Liver (tissue), 9 donors: ENCODE data around the gene TXNDC17. TPM values are rescaled to one million over a fixed set of nuclear protein-coding genes. Genes with fewer than 3 reads are reported as not detected.

Source experiments
- DNase-seq: peaks from one replicate; pipeline ENCODE4 v3.0.0-alpha.2; 2017; ENCODE audit warnings: low spot score
- H3K27ac ChIP-seq, 2 donors: one replicate each; pipeline ENCODE4 v1.7.0; 2013; ENCODE audit warnings: inconsistent platforms in 2 of 2, low read length in 2 of 2, control low read depth in 1 of 2, low read depth in 1 of 2, mild to moderate bottlenecking in 1 of 2
- H3K27me3 ChIP-seq, 4 donors: one replicate each; pipeline versions ENCODE4 v1.6.1 to v1.7.0; 2013; ENCODE audit warnings: low read length in 3 of 4, inconsistent platforms in 1 of 4, mild to moderate bottlenecking in 1 of 4, moderate library complexity in 1 of 4; ENCODE audit not compliant: control insufficient read depth in 4 of 4, insufficient read depth in 4 of 4
- H3K36me3 ChIP-seq, 4 donors: one replicate each; pipeline versions ENCODE4 v1.6.1 to v1.7.0; 2013; ENCODE audit warnings: low read length in 3 of 4, mild to moderate bottlenecking in 3 of 4, low read depth in 1 of 4, moderate library complexity in 1 of 4; ENCODE audit not compliant: control insufficient read depth in 4 of 4, insufficient read depth in 3 of 4
- H3K4me1 ChIP-seq, 4 donors: one replicate each; pipeline versions ENCODE4 v1.6.1 to v1.7.0; 2013; ENCODE audit warnings: low read length in 3 of 4, mild to moderate bottlenecking in 3 of 4, moderate library complexity in 1 of 4; ENCODE audit not compliant: control insufficient read depth in 4 of 4, insufficient read depth in 4 of 4
- H3K4me3 ChIP-seq, 3 donors: one replicate each; pipeline versions ENCODE4 v1.6.1 to v1.7.0; 2013; ENCODE audit warnings: low read length in 3 of 3, control low read depth in 1 of 3, low read depth in 1 of 3, mild to moderate bottlenecking in 1 of 3
- H3K9ac ChIP-seq, 2 donors: one replicate each; pipeline ENCODE4 v1.7.0; 2013; ENCODE audit warnings: low read length in 2 of 2, mild to moderate bottlenecking in 2 of 2, moderate library complexity in 2 of 2, control low read depth in 1 of 2, low read depth in 1 of 2
- H3K9me3 ChIP-seq, 4 donors: one replicate each; pipeline versions ENCODE4 v1.6.1 to v1.7.0; 2013; ENCODE audit warnings: low read length in 3 of 4; ENCODE audit not compliant: control insufficient read depth in 4 of 4
- ATF3 ChIP-seq: IDR thresholded peaks from 2 replicates; pipeline ENCODE4 v1.6.1; 2016; ENCODE audit warnings: antibody characterized with exemption
- CTCF ChIP-seq: fragments of 150-350 bp; IDR thresholded peaks from 2 replicates; pipeline ENCODE4 v1.5.1; 2017; ENCODE audit warnings: improper control_type of control experiment, low read depth, low read length; ENCODE audit not compliant: missing input control
- EGR1 ChIP-seq, 2 donors: IDR thresholded peaks; 2 replicates each; pipeline ENCODE4 v1.6.1; 2016 to 2018; ENCODE audit warnings: antibody characterized with exemption in 2 of 2, low read depth in 2 of 2
- FOXA1 ChIP-seq: IDR thresholded peaks from 2 replicates; pipeline ENCODE4 v1.6.1; 2016; ENCODE audit warnings: antibody characterized with exemption
- FOXA2 ChIP-seq: IDR thresholded peaks from 2 replicates; pipeline ENCODE4 v1.6.1; 2016; ENCODE audit warnings: antibody characterized with exemption
- GABPA ChIP-seq, 2 donors: IDR thresholded peaks in 1 of 2; conservative IDR thresholded peaks in 1 of 2; 2 replicates each; pipeline ENCODE4 v1.6.1; 2016; ENCODE audit warnings: antibody characterized with exemption in 2 of 2, mild to moderate bottlenecking in 1 of 2, moderate library complexity in 1 of 2
- HNF4A ChIP-seq, 2 donors: conservative IDR thresholded peaks; 2 replicates each; pipeline ENCODE4 v1.6.1; 2016; ENCODE audit warnings: antibody characterized with exemption in 2 of 2, mild to moderate bottlenecking in 2 of 2
- HNF4G ChIP-seq: IDR thresholded peaks from 2 replicates; pipeline ENCODE4 v1.6.1; 2016; ENCODE audit warnings: antibody characterized with exemption
- JUND ChIP-seq, 2 donors: IDR thresholded peaks; 2 replicates each; pipeline ENCODE4 v1.6.1; 2016; ENCODE audit warnings: antibody characterized with exemption in 2 of 2
- NR2F2 ChIP-seq: IDR thresholded peaks from 2 replicates; pipeline ENCODE4 v1.6.1; 2016; ENCODE audit warnings: antibody characterized with exemption
- RAD21 ChIP-seq, 2 donors: IDR thresholded peaks; 2 replicates each; pipeline ENCODE4 v1.6.1; 2016; ENCODE audit warnings: antibody characterized with exemption in 2 of 2, mild to moderate bottlenecking in 2 of 2
- RXRA ChIP-seq, 2 donors: IDR thresholded peaks; 2 replicates each; pipeline ENCODE4 v1.6.1; 2017 to 2018; ENCODE audit warnings: antibody characterized with exemption in 2 of 2, mild to moderate bottlenecking in 1 of 2
- SP1 ChIP-seq: IDR thresholded peaks from 2 replicates; pipeline ENCODE4 v1.6.1; 2018; ENCODE audit warnings: antibody characterized with exemption, mild to moderate bottlenecking
- TAF1 ChIP-seq: conservative IDR thresholded peaks from 2 replicates; pipeline ENCODE4 v1.6.1; 2016; ENCODE audit warnings: antibody characterized with exemption, mild to moderate bottlenecking
- YY1 ChIP-seq: IDR thresholded peaks from 2 replicates; pipeline ENCODE4 v1.6.1; 2016; ENCODE audit warnings: antibody characterized with exemption, mild to moderate bottlenecking
- WGBS: extraction: QIAGEN DNeasy Blood & Tissue Kit; methylation state at CpG from one replicate; pipeline ENCODE4 v1.1.7; 2013; 5-methylcytosine and 5-hydroxymethylcytosine counted together
- polyA plus RNA-seq, 2 donors: library from polyadenylated mRNA; stranded (reverse) in 1 of 2; unstranded in 1 of 2; fragments of 200-250 nt in 1 of 2; fragments of >200 nt in 1 of 2; fragmentation: Nextera tagmentation in 1 of 2; extraction: Ambion mirVana in 1 of 2; gene quantifications; one replicate each; pipeline versions ENCODE4 v1.2.1 to v1.2.3, GENCODE V29; 2013 to 2015
- total RNA-seq, 2 donors: library from RNA; depleted of rRNA; stranded (reverse); fragments of >200 nt; gene quantifications; one replicate each; pipeline ENCODE4 v1.2.3, GENCODE V29; 2014
- TF ChIP-seq, protein P1 (sequence below): IDR thresholded peaks from 2 replicates; pipeline ENCODE4 v1.6.1; 2016; ENCODE audit warnings: antibody characterized with exemption
- TF ChIP-seq, protein P2 (sequence below): IDR thresholded peaks from 2 replicates; pipeline ENCODE4 v1.6.1; 2016; ENCODE audit warnings: antibody characterized with exemption
- TF ChIP-seq, protein P3 (sequence below): IDR thresholded peaks from 2 replicates; pipeline ENCODE4 v1.6.1; 2016; ENCODE audit warnings: antibody characterized with exemption, mild to moderate bottlenecking
- donor health status: healthy.
- donor health status: healthy.
- donor health status: healthy.
- donor health status: healthy.
- donor health status: healthy.

TXNDC17 gene
- total and polyA plus RNA-seq, 4 donors: 32.9 to 329 (median 99.6) TPM

DNA sequence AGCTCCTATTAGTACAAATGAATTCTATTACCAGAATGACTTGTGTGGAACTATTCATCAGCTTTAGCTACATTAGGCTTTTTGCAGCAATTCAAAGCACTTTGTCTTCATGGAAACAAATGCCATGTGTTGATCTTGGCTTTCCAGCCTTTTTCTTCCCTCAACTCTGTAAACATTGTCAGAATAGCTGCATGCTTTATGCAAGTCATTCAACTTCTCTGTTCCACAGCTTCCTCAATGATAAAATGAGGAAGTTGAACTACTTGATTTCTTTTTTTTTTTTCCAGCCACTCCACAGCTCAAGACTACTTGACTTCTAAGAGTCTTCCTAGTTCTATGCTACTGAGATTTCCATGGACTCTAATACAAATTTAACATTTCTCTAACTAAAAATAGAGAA, 41.5 kb upstream of the TXNDC17 start:
- no peaks in the 10 kb centered on the region for H3K27me3 ChIP-seq
- peaks cover 2 to 10% (median 6%) of the 10 kb centered on the region in 4 donors for H3K4me1 ChIP-seq
- no peaks in the 10 kb centered on the region for H3K9me3 ChIP-seq
- no peak overlapping the region for H3K9ac ChIP-seq
- no peak for DNase-seq
- no peak overlapping the region for H3K27ac ChIP-seq
- H3K36me3 ChIP-seq: peaks cover 0 to 14% (median 8%) of the 10 kb centered on the region in 4 donors
- TF ChIP-seq FOXA1: no peak
- no peak for TF ChIP-seq GABPA (IDR thresholded peaks at IDR 0.05 in 1 of 2, conservative IDR thresholded peaks at IDR 0.05 in 1 of 2)
- TF ChIP-seq HNF4A (conservative IDR thresholded peaks at IDR 0.05): no peak
- TF ChIP-seq, protein P1, sequence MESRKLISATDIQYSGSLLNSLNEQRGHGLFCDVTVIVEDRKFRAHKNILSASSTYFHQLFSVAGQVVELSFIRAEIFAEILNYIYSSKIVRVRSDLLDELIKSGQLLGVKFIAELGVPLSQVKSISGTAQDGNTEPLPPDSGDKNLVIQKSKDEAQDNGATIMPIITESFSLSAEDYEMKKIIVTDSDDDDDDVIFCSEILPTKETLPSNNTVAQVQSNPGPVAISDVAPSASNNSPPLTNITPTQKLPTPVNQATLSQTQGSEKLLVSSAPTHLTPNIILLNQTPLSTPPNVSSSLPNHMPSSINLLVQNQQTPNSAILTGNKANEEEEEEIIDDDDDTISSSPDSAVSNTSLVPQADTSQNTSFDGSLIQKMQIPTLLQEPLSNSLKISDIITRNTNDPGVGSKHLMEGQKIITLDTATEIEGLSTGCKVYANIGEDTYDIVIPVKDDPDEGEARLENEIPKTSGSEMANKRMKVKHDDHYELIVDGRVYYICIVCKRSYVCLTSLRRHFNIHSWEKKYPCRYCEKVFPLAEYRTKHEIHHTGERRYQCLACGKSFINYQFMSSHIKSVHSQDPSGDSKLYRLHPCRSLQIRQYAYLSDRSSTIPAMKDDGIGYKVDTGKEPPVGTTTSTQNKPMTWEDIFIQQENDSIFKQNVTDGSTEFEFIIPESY: no peak
- no peak for TF ChIP-seq SP1
- TF ChIP-seq FOXA2: no peak
- no peak for TF ChIP-seq CTCF
- TF ChIP-seq RXRA (IDR thresholded peaks at IDR 0.05): no peak
- TF ChIP-seq ATF3: no peak
- TF ChIP-seq NR2F2: no peak
- TF ChIP-seq, protein P2, sequence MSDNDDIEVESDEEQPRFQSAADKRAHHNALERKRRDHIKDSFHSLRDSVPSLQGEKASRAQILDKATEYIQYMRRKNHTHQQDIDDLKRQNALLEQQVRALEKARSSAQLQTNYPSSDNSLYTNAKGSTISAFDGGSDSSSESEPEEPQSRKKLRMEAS: no peak
- TF ChIP-seq, protein P3, sequence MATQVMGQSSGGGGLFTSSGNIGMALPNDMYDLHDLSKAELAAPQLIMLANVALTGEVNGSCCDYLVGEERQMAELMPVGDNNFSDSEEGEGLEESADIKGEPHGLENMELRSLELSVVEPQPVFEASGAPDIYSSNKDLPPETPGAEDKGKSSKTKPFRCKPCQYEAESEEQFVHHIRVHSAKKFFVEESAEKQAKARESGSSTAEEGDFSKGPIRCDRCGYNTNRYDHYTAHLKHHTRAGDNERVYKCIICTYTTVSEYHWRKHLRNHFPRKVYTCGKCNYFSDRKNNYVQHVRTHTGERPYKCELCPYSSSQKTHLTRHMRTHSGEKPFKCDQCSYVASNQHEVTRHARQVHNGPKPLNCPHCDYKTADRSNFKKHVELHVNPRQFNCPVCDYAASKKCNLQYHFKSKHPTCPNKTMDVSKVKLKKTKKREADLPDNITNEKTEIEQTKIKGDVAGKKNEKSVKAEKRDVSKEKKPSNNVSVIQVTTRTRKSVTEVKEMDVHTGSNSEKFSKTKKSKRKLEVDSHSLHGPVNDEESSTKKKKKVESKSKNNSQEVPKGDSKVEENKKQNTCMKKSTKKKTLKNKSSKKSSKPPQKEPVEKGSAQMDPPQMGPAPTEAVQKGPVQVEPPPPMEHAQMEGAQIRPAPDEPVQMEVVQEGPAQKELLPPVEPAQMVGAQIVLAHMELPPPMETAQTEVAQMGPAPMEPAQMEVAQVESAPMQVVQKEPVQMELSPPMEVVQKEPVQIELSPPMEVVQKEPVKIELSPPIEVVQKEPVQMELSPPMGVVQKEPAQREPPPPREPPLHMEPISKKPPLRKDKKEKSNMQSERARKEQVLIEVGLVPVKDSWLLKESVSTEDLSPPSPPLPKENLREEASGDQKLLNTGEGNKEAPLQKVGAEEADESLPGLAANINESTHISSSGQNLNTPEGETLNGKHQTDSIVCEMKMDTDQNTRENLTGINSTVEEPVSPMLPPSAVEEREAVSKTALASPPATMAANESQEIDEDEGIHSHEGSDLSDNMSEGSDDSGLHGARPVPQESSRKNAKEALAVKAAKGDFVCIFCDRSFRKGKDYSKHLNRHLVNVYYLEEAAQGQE: no peak
- no peak for TF ChIP-seq TAF1
- no peak for TF ChIP-seq JUND (IDR thresholded peaks at IDR 0.05)
- H3K4me3 ChIP-seq: no peak overlapping the region

DNA sequence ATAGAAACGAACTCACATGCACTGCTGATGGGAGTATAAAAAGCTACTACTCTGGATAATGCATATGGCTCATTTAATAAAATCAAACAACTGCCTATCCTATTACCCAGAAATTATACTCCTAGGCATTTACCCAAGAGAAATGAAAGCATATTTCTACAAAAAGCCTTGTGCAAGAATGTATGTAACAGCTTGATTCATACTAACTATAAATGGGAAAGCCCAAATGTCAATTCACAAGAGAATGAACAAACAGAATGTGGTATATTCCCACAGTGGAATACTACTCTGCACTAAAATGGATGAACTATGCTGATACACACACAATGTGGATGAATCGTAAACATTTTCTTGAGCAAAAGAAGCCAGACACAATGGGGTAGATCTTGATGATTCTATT, 38.7 kb upstream of the TXNDC17 start:
- Histone ChIP-seq H3K9me3 (no peaks in the 10 kb centered on the region), H3K9ac (no peak overlapping the region), H3K27me3 (no peaks in the 10 kb centered on the region), H3K27ac (no peak overlapping the region), H3K4me3 (no peak overlapping the region), H3K4me1 (peaks cover 2 to 10% (median 6%) of the 10 kb centered on the region in 4 donors), H3K36me3 (peaks cover 1 to 21% (median 9%) of the 10 kb centered on the region in 4 donors)
- 91% methylated on average over 2 of the region's 2 CpGs for WGBS
- no peak for DNase-seq
- no peak for TF ChIP-seq EGR1 (IDR thresholded peaks at IDR 0.05; ENCODE audit: low read depth in 2 of 2)
- no peak for TF ChIP-seq JUND (IDR thresholded peaks at IDR 0.05)
- TF ChIP-seq, protein P2: no peak
- no peak for TF ChIP-seq HNF4G
- TF ChIP-seq YY1: no peak
- TF ChIP-seq ATF3: no peak
- no peak for TF ChIP-seq SP1
- TF ChIP-seq, protein P1: no peak
- TF ChIP-seq NR2F2: no peak
- TF ChIP-seq TAF1: no peak
- no peak for TF ChIP-seq RAD21 (IDR thresholded peaks at IDR 0.05)
- no peak for TF ChIP-seq FOXA2
- no peak for TF ChIP-seq HNF4A (conservative IDR thresholded peaks at IDR 0.05)
